GM10266 (cell line): ENCODE data around the gene COL4A1.

ENCODE experiments used
- DNase-seq: peaks from one replicate; pipeline ENCODE4 v3.0.0; 2012; ENCODE audit errors: extremely low spot score
- TF ChIP-seq, protein P1 (sequence below): IDR thresholded peaks from 2 replicates; pipeline ENCODE4 v1.5.1; 2012; ENCODE audit warnings: mild to moderate bottlenecking, low read depth; ENCODE audit not compliant: control insufficient read depth, insufficient read depth; ENCODE audit errors: missing control alignments

Gene COL4A1

GRCh38 chr13:110176431-110176830, 130.5 kb downstream of the COL4A1 start:
- TF ChIP-seq, protein P1, sequence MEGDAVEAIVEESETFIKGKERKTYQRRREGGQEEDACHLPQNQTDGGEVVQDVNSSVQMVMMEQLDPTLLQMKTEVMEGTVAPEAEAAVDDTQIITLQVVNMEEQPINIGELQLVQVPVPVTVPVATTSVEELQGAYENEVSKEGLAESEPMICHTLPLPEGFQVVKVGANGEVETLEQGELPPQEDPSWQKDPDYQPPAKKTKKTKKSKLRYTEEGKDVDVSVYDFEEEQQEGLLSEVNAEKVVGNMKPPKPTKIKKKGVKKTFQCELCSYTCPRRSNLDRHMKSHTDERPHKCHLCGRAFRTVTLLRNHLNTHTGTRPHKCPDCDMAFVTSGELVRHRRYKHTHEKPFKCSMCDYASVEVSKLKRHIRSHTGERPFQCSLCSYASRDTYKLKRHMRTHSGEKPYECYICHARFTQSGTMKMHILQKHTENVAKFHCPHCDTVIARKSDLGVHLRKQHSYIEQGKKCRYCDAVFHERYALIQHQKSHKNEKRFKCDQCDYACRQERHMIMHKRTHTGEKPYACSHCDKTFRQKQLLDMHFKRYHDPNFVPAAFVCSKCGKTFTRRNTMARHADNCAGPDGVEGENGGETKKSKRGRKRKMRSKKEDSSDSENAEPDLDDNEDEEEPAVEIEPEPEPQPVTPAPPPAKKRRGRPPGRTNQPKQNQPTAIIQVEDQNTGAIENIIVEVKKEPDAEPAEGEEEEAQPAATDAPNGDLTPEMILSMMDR = no peak
- DNase-seq = no peak

GRCh38 chr13:110173247-110173818, 133.6 kb downstream of the COL4A1 start:
- DNase-seq = no peak
- TF ChIP-seq, protein P1 = no peak

- no peak for DNase-seq
- TF ChIP-seq, protein P1 = no peak
These were observed 136.1 kb downstream of the COL4A1 start for GRCh38 chr13:110170882-110171281.

GRCh38 chr13:110170020-110170790, 136.8 kb downstream of the COL4A1 start:
- TF ChIP-seq, protein P1 = no peak
- DNase-seq = no peak

- TF ChIP-seq, protein P1 = no peak
- DNase-seq = no peak
These were observed 137.7 kb downstream of the COL4A1 start for GRCh38 chr13:110168999-110169933.

DNA sequence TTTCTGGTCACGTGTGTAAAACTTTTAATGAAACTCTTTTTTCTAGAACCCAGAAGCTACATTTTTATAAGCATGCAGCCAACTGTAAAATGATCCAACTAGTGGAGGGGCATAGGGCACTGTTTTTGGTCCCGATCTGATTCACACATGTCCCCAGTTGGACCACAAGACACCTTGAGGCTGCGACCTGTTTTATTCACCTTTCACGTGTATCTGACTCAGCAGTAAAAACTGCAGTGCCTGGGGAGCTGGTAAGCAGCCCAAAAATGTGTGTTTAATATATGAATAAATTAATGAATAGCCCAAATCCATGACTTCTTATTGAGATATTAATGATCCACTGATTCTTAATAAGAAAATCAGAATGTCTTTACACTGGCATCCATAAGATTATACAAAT, 140.4 kb downstream of the COL4A1 start:
- no peak for DNase-seq
- TF ChIP-seq, protein P1 = no peak
